Measurements from ENCODE around the gene CCNJL.

Gene CCNJL

DNA sequence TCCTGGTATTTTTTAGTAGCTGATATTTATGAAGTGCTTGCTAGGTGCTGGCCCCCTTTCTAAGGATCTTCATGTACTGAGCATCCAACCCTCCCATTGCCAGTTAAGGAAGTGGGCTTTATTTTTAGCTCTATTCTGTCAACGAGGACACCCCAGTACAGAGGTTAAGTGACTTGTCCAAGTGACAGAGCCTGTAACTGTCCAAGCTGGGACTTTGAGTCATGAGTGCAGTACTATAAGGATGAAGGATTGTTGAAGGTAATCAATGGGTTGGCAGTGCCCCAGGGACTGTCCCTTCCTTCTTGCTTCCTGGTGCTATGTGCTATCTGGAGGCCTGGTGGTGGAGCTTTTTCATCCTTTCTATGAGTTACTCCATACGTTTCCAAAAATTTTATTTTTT, 101.0 kb downstream of the CCNJL start:
- DNase-seq: no peak

DNA sequence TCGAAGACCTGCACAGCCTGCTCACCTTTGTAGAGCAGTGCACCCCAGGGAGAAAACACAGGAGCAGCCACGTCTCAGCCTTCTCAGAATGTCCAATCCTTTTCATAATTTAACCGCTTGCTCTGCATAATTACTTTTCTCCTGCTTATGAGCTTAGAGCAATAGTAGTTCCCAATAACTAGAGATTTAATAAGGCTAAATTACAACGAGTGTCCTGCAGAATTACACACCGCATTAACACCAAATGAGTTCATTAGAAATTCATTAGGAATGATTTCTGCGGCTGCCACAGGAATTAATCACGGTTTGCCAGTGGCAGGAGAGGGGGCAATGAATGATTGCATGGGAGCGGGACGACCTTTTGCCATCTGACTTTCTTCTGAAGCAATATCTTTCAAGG, 101.8 kb downstream of the CCNJL start:
- no peak for DNase-seq

DNA sequence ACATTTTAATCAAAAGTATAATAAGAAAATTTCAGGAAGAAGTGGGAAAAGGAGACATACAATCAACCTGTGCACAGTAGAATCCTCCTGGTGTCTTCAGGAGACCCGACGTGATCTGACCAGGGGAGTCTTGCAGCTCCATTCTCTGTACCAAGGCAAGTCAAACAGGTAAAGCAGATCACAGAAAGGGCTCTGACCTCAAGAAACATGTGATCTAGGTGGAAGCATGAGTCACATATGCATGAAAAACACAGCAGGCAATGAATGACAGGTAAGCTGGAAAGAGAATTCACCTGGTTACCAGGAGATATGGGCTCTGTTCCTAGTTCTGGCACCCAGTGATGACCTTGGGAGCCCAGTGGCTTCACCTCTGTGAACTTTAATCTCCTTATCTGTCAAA, 102.4 kb downstream of the CCNJL start:
- no peak for DNase-seq

DNA sequence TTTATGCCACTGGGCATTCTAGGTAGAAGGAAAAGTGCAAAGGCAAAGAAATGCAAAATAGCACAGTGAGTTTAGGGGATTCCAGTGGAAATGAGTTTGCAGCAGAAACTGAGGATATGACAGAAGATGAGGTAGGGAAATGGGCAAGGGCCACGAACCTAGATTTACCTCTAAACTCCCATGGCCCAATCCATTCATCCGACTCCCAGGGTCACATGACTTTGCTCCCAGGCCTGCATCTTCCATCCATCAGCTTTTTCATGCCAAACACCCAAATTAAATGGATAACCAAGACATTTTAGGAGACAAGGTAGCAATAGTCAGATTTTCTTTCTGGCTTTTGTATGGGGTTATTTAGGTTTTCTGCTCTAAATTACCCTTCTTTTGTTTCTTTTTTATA, 105.3 kb downstream of the CCNJL start:
- no peak for DNase-seq

All from NCI-H2081 treated with DMSO at 0.1 percent for 48 hours (cell line).